GM21447 (cell line): Measurements from ENCODE around the gene PLXNB3.
"Not testable (repeated sequence)": the region's sequence is repeated elsewhere in the genome, so short reads cannot be mapped to it uniquely, and the experiment has no call there.

ENCODE experiments used
- ATAC-seq: cut with Tn5 transposase; IDR thresholded peaks from one replicate; pipeline ENCODE4 v1.9.1; 2021; ENCODE audit not compliant: unreplicated experiment

Gene PLXNB3

GRCh38 chrX:153732401-153732800, 31.6 kb upstream of the PLXNB3 start:
- ATAC-seq, result no peak

GRCh38 chrX:153733651-153734240, 30.3 kb upstream of the PLXNB3 start:
- no peak for ATAC-seq

- no peak for ATAC-seq
Observed at GRCh38 chrX:153734871-153735270, 29.2 kb upstream of the PLXNB3 start.

GRCh38 chrX:153735274-153735673, 28.8 kb upstream of the PLXNB3 start:
- ATAC-seq, result no peak

- ATAC-seq, result no peak
Observed at GRCh38 chrX:153736071-153736820, 27.8 kb upstream of the PLXNB3 start.

GRCh38 chrX:153736871-153737441, 27.1 kb upstream of the PLXNB3 start:
- ATAC-seq, result no peak

- ATAC-seq, result no peak
Observed at GRCh38 chrX:153738056-153738605, 25.9 kb upstream of the PLXNB3 start.

GRCh38 chrX:153739754-153740486, 24.1 kb upstream of the PLXNB3 start:
- no peak for ATAC-seq

- ATAC-seq, result no peak
Observed at GRCh38 chrX:153740631-153741222, 23.3 kb upstream of the PLXNB3 start.

- ATAC-seq, result no peak
Observed at GRCh38 chrX:153741446-153741845, 22.6 kb upstream of the PLXNB3 start.

GRCh38 chrX:153742111-153742510, 21.9 kb upstream of the PLXNB3 start:
- not testable (repeated sequence) for ATAC-seq

- ATAC-seq, result not testable (repeated sequence)
Observed at GRCh38 chrX:153742796-153743467, 21.1 kb upstream of the PLXNB3 start.

- ATAC-seq, result not testable (repeated sequence)
Observed at GRCh38 chrX:153743468-153744209, 20.4 kb upstream of the PLXNB3 start.

- no peak for ATAC-seq
Observed at GRCh38 chrX:153744210-153745066, 19.6 kb upstream of the PLXNB3 start.

- ATAC-seq, result not testable (repeated sequence)
Observed at GRCh38 chrX:153745067-153745433, 19.0 kb upstream of the PLXNB3 start.

GRCh38 chrX:153746359-153746758, 17.7 kb upstream of the PLXNB3 start:
- no peak for ATAC-seq

- not testable (repeated sequence) for ATAC-seq
Observed at GRCh38 chrX:153746991-153747390, 17.1 kb upstream of the PLXNB3 start.

- not testable (repeated sequence) for ATAC-seq
Observed at GRCh38 chrX:153749017-153749416, 15.0 kb upstream of the PLXNB3 start.
